Measurements from ENCODE around the gene ELP2.

DNA sequence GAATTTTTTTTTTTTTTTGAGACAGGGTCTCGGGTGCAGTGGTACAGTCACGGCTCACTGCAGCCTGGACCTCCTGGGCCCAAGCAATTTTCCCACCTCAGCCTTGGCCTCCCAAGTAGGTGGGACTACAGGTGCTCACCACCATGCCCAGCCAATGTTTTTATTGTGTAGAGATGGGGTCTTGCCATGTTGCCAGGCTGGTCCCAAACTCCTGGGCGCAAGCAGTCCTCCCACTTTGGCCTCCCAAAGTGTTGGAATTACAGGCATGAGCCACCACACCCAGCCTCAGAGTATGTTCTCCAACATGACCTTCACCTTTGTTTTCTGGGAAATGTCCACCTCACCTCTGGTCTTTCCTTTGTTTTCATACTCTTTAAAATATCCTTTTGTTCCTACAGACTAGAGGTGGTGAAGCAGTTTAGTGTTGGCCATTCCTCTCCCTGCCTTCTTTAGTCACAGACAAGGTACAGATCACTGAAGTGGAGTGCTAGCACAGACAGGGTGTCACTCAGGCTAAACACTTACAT lies 38.1 kb downstream of the ELP2 start:
- TF ChIP-seq CTCF (conservative IDR thresholded peaks at IDR 0.05; ENCODE audit: low read depth, low read length): no peak
- no peak for TF ChIP-seq EZH2 (IDR thresholded peaks at IDR 0.05; ENCODE audit: borderline replicate concordance, low read depth, low read length, poor library complexity, severe bottlenecking)

Data from A673 (cell line).